ENCODE results near the gene ACSL3. TPM values are rescaled to one million over a fixed set of nuclear protein-coding genes. Genes with fewer than 3 reads are reported as not detected.
A peak's percentile ranks its signal among the peaks of the same experiment; 100 is the strongest.

Gene ACSL3
- total and polyA plus RNA-seq, 2 experiments from 2014 or later = 48.6 to 61.5 TPM

DNA sequence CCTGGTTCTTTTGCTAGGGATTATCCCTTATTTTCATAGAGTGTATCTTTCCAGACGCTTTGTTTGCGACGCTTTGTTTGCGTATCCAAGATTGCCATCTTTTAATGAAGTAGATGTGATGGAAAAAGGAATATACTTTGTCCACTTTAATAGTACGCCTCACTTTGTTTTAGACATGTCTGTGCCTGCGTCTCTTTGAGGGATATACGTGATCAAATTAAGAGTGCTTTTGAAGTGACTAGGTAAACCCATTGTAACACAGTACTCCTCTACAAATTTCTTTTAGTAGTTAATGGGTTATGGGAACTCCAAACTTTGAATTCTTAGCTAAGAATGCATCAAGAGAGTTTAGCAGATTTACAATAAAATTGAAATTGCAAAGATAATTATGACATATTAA, 27.9 kb downstream of the ACSL3 start:
- Histone ChIP-seq H3K9me3 (ENCODE audit: low read depth) (no peaks in the 10 kb centered on the region), H3F3A (ENCODE audit: insufficient read depth) (peaks cover 17% of the 10 kb centered on the region; the same call in 1 of the 2 replicates), H3K27ac (no peak overlapping the region), H3K4me1 (ENCODE audit: insufficient read depth) (peaks cover 35% of the 10 kb centered on the region), H3K27me3 (replicated peaks; ENCODE audit: insufficient read depth) (no peaks in the 10 kb centered on the region), H3K9ac (no peak overlapping the region), H3K4me2 (ENCODE audit: unreplicated experiment) (no peak overlapping the region), H3K4me3 (no peak overlapping the region), H3K36me3 (ENCODE audit: low read depth) (no peaks in the 10 kb centered on the region), H4K20me1 (ENCODE audit: insufficient read depth) (peaks cover 12% of the 10 kb centered on the region), H2AFZ (no peak overlapping the region), H3K9me2 (ENCODE audit: insufficient read depth) (no peaks in the 10 kb centered on the region), H3K79me2 (ENCODE audit: insufficient read depth) (peaks cover 99% of the 10 kb centered on the region)
- no peak for DNase-seq
- 99% methylated on average over 7 of the region's 7 CpGs for WGBS, 2 experiments (ENCODE audit: low coverage in 1 of 2, low lambda C conversion rate in 2 of 2, missing lambda C conversion rate in 2 of 2)
- in situ Hi-C loops (cut with MboI) = no loop called here
- TF ChIP-seq EZH2 (IDR thresholded peaks at IDR 0.05; ENCODE audit: insufficient read depth, poor library complexity, severe bottlenecking) (no peak), EZH2phosphoT487 (IDR thresholded peaks at IDR 0.05; ENCODE audit: insufficient read depth, low read depth) (no peak)

DNA sequence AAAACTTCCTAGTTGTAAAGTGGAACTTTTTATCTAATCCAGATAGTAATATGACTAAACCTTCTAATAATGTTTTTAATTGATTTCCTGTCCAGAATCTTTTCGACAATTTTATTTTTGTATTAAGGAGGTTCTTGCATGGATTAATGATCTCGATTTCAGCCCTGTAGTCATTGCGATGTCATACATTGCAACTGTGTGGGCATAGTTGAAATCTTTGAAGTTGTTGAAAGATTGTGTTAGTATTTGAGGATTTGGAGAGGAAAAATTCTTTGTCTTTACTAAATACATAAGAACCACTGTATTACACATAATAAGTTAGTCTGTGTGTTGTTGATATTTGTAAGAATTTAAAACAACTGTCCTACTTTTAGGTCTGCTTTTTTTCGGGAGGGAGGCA, 31.1 kb downstream of the ACSL3 start:
- no peak for TF ChIP-seq EZH2phosphoT487 (IDR thresholded peaks at IDR 0.05; ENCODE audit: insufficient read depth, low read depth)
- TF ChIP-seq EZH2 (IDR thresholded peaks at IDR 0.05; ENCODE audit: insufficient read depth, poor library complexity, severe bottlenecking) = no peak
- Histone ChIP-seq H3K4me3 (no peak overlapping the region), H3K9me2 (ENCODE audit: insufficient read depth) (no peaks in the 10 kb centered on the region), H3K4me1 (ENCODE audit: insufficient read depth) (peaks cover 18% of the 10 kb centered on the region), H3K27ac (peak overlapping the region; percentile 13), H3K79me2 (ENCODE audit: insufficient read depth) (peaks cover 84% of the 10 kb centered on the region), H3K9ac (no peak overlapping the region; the same call in 1 of the 2 replicates), H3K27me3 (replicated peaks; ENCODE audit: insufficient read depth) (no peaks in the 10 kb centered on the region), H3K4me2 (ENCODE audit: unreplicated experiment) (peak overlapping the region; percentile 45), H2AFZ (no peak overlapping the region), H3K9me3 (ENCODE audit: low read depth) (no peaks in the 10 kb centered on the region), H4K20me1 (ENCODE audit: insufficient read depth) (0 out of 2 replicates have a peak, but pooled peaks cover under 1% of the 10 kb centered on the region), H3K36me3 (ENCODE audit: low read depth) (no peaks in the 10 kb centered on the region), H3F3A (ENCODE audit: insufficient read depth) (peaks cover 17% of the 10 kb centered on the region; the same call in 1 of the 2 replicates)
- in situ Hi-C loops (cut with MboI) = no loop called here
- DNase-seq = peak; percentile 54
- 49 to 54% methylated on average over 4 of the region's 4 CpGs for WGBS, 2 experiments (ENCODE audit: low coverage in 1 of 2, low lambda C conversion rate in 2 of 2, missing lambda C conversion rate in 2 of 2)

DNA sequence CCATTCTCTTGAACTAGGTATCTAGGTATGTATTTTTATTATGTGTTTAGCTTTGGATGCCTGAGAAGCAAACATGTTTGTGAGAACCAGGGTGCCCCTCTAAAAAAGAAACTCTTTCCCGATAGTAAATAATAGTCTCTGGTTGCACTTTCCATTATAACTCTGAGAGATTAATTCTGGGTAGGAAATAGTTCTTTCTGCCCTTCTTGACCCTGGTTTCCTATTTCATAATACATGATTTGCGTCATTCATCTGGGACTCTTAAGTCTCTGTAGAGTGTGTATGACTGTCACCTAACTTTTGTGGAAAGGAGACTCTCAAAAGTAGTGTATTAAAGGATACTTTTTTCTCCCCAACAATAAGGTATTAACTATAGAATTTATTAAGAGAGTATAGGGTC, 31.5 kb downstream of the ACSL3 start:
- Histone ChIP-seq H3K9me3 (ENCODE audit: low read depth) (no peaks in the 10 kb centered on the region), H3K36me3 (ENCODE audit: low read depth) (no peaks in the 10 kb centered on the region), H3K27ac (peak overlapping the region; percentile 13), H2AFZ (no peak overlapping the region), H3K4me3 (no peak overlapping the region), H3K4me2 (ENCODE audit: unreplicated experiment) (peak overlapping the region; percentile 45), H4K20me1 (ENCODE audit: insufficient read depth) (no peaks in the 10 kb centered on the region), H3F3A (ENCODE audit: insufficient read depth) (peaks cover 13% of the 10 kb centered on the region; the same call in 1 of the 2 replicates), H3K9me2 (ENCODE audit: insufficient read depth) (no peaks in the 10 kb centered on the region), H3K4me1 (ENCODE audit: insufficient read depth) (peaks cover 18% of the 10 kb centered on the region), H3K27me3 (replicated peaks; ENCODE audit: insufficient read depth) (no peaks in the 10 kb centered on the region), H3K9ac (no peak overlapping the region; the same call in 1 of the 2 replicates), H3K79me2 (ENCODE audit: insufficient read depth) (peaks cover 80% of the 10 kb centered on the region)
- in situ Hi-C loops (cut with MboI) = no loop called here
- TF ChIP-seq EZH2 (IDR thresholded peaks at IDR 0.05; ENCODE audit: insufficient read depth, poor library complexity, severe bottlenecking) = no peak
- no peak for TF ChIP-seq EZH2phosphoT487 (IDR thresholded peaks at IDR 0.05; ENCODE audit: insufficient read depth, low read depth)
- no peak for DNase-seq
- WGBS, 2 experiments (ENCODE audit: low coverage in 1 of 2, low lambda C conversion rate in 2 of 2, missing lambda C conversion rate in 2 of 2) = 80 to 92% methylated on average over 2 of the region's 2 CpGs

DNA sequence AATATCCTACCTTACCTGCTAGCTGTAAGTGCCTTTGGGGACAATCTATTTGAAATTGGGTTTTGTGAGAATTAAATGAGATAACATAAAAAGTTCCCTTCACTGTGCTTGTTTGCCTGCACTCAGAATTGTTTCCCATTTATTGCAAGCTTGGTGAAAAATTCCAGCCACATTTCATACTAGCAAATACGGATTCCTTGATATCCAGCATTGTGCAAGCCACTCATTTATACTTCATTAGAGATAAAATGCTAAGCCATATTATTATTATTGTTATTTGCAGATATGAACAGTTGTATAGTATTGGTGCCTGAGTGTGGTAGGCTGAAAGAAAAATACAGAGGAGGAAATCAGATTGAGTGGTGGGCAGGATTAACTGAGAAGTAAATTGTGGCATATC, 31.9 kb downstream of the ACSL3 start:
- no peaks in the 10 kb centered on the region for H3K27me3 ChIP-seq (replicated peaks; ENCODE audit: insufficient read depth)
- peaks cover 75% of the 10 kb centered on the region for H3K79me2 ChIP-seq (ENCODE audit: insufficient read depth)
- no peak overlapping the region for H3K4me3 ChIP-seq
- no peaks in the 10 kb centered on the region for H3K9me2 ChIP-seq (ENCODE audit: insufficient read depth)
- no peak overlapping the region for H3K27ac ChIP-seq
- no peak for DNase-seq
- no peak overlapping the region for H2AFZ ChIP-seq
- 94 to 95% methylated on average over 1 of the region's 1 CpG for WGBS, 2 experiments (ENCODE audit: low coverage in 1 of 2, low lambda C conversion rate in 2 of 2, missing lambda C conversion rate in 2 of 2)
- H3K9me3 ChIP-seq (ENCODE audit: low read depth) = no peaks in the 10 kb centered on the region
- H3K4me2 ChIP-seq (ENCODE audit: unreplicated experiment) = no peak overlapping the region
- no peaks in the 10 kb centered on the region for H4K20me1 ChIP-seq (ENCODE audit: insufficient read depth)
- H3K9ac ChIP-seq = no peak overlapping the region
- peaks cover 18% of the 10 kb centered on the region for H3K4me1 ChIP-seq (ENCODE audit: insufficient read depth)
- no peak for TF ChIP-seq EZH2phosphoT487 (IDR thresholded peaks at IDR 0.05; ENCODE audit: insufficient read depth, low read depth)
- no peak for TF ChIP-seq EZH2 (IDR thresholded peaks at IDR 0.05; ENCODE audit: insufficient read depth, poor library complexity, severe bottlenecking)
- H3F3A ChIP-seq (ENCODE audit: insufficient read depth) = peaks cover 11% of the 10 kb centered on the region; the same call in 1 of the 2 replicates
- in situ Hi-C loops (cut with MboI) = no loop called here
- no peaks in the 10 kb centered on the region for H3K36me3 ChIP-seq (ENCODE audit: low read depth)

All from GM23248 (cell line).